Measurements from ENCODE around the gene TTC33.

DNA sequence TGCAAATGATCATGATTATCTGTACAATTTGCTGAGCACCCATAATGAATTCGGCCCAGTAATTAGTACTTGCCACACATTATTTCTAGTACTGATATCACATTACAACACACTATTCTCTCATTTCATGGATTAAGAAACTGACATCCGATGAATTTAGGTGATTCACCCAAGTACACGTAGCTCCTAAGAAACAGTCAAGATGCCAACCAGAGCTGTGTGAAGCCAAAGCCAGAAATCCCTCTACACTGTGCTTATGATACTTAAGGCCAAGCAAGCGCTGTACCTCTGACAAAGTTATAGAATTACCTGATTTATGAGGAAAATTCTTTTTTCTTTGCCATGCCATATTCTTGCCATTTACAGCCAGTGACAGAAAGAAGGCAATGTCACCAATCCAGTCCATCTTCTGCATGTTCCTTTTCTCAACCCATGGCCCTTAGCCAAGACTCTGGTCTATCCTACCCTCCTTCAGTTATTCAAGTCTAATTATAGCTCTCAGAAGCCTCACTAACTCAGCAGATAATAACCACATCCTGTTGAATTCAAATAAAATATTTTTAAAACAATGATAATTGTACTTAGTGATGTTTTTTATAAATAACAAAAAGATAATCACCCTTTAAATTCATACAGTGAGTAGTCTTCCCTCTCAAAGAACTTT is 150.3 kb downstream of the TTC33 start:
- TF ChIP-seq CTCF (IDR thresholded peaks at IDR 0.05) (no peak), EZH2phosphoT487 (IDR thresholded peaks at IDR 0.05) (no peak)
